DOHH2 (cell line): ENCODE results near the gene ACOX3.

Source experiments
- H3F3A ChIP-seq: fragments of 200-600 bp; sonication (generic), shearing (Covaris generic); 2 replicates; pipeline ENCODE4 v1.6.0; 2016; ENCODE audit warnings: antibody characterized with exemption, mild to moderate bottlenecking; ENCODE audit not compliant: control insufficient read depth, insufficient read depth
- H3K27ac ChIP-seq: fragments of 200-600 bp; sonication (generic); 2 replicates; pipeline ENCODE4 v1.5.1; 2014; ENCODE audit warnings: low read depth, mild to moderate bottlenecking, low read length, moderate library complexity
- H3K27me3 ChIP-seq: fragments of 200-600 bp; sonication (generic); 2 replicates; pipeline ENCODE4 v1.6.1; 2014; ENCODE audit warnings: mild to moderate bottlenecking, low read length, mixed read lengths; ENCODE audit not compliant: control insufficient read depth
- H3K36me3 ChIP-seq: fragments of 200-600 bp; sonication (generic); 2 replicates; pipeline ENCODE4 v1.6.1; 2014; ENCODE audit warnings: mild to moderate bottlenecking, low read length, moderate library complexity, mixed read lengths; ENCODE audit not compliant: control insufficient read depth
- H3K4me1 ChIP-seq: fragments of 200-600 bp; sonication (generic); 2 replicates; pipeline ENCODE4 v1.6.1; 2014; ENCODE audit warnings: mild to moderate bottlenecking, low read length, mixed read lengths; ENCODE audit not compliant: control insufficient read depth
- H3K4me2 ChIP-seq: fragments of 200-600 bp; sonication (generic); 2 replicates; pipeline ENCODE4 v1.6.0; 2014; ENCODE audit warnings: mild to moderate bottlenecking, low read length, moderate library complexity
- H3K4me3 ChIP-seq: fragments of 200-600 bp; sonication (generic); 2 replicates; pipeline ENCODE4 v1.5.1; 2014; ENCODE audit warnings: mild to moderate bottlenecking, low read length, mixed read lengths
- H3K79me2 ChIP-seq: fragments of 200-600 bp; sonication (generic); 2 replicates; pipeline ENCODE4 v1.6.1; 2014; ENCODE audit warnings: mild to moderate bottlenecking, low read length, mixed read lengths; ENCODE audit not compliant: control insufficient read depth
- H3K9me2 ChIP-seq: fragments of 200-600 bp; sonication (generic); replicated peaks from 2 replicates; pipeline ENCODE4 v1.6.1; 2014; ENCODE audit warnings: mild to moderate bottlenecking, low read length, mixed read lengths; ENCODE audit not compliant: control insufficient read depth
- H3K9me3 ChIP-seq: fragments of 200-600 bp; sonication (generic); 2 replicates; pipeline ENCODE4 v1.6.1; 2014; ENCODE audit warnings: antibody characterized with exemption, low read length, mixed read lengths; ENCODE audit not compliant: control insufficient read depth, insufficient read depth
- H4K20me1 ChIP-seq: fragments of 200-600 bp; sonication (generic); 2 replicates; pipeline ENCODE4 v1.6.0; 2014; ENCODE audit warnings: low read depth, mild to moderate bottlenecking, antibody characterized with exemption, low read length, moderate library complexity; ENCODE audit not compliant: control insufficient read depth, insufficient read depth
- CTCF ChIP-seq: fragments of 200-600 bp; sonication (generic); IDR thresholded peaks from one replicate; pipeline ENCODE4 v1.5.1; 2014; ENCODE audit warnings: antibody characterized with exemption, mild to moderate bottlenecking, low read depth, low read length; ENCODE audit not compliant: poor library complexity, severe bottlenecking
- EZH2phosphoT487 ChIP-seq: fragments of 200-600 bp; sonication (generic); IDR thresholded peaks from 2 replicates; pipeline ENCODE4 v1.6.1; 2017; ENCODE audit warnings: borderline replicate concordance, mild to moderate bottlenecking, antibody characterized with exemption, low read length, moderate library complexity, mixed read lengths

Gene ACOX3

GRCh38 chr4:8402181-8402597 is 38.3 kb downstream of the ACOX3 start:
- no peak for TF ChIP-seq EZH2phosphoT487
- no peak for TF ChIP-seq CTCF
- Histone ChIP-seq H3K4me1 (peaks cover 47% of the 10 kb centered on the region), H3K27ac (no peak overlapping the region)

GRCh38 chr4:8401665-8402064 is 38.9 kb downstream of the ACOX3 start:
- Histone ChIP-seq H3K27ac (no peak overlapping the region), H3K4me2 (no peak overlapping the region), H3K9me3 (no peaks in the 10 kb centered on the region), H3K4me1 (peaks cover 53% of the 10 kb centered on the region), H3F3A (peaks cover 6% of the 10 kb centered on the region; the same call in 1 of the 2 replicates), H3K36me3 (peaks cover 4% of the 10 kb centered on the region; the same call in 1 of the 2 replicates), H4K20me1 (no peaks in the 10 kb centered on the region), H3K27me3 (no peaks in the 10 kb centered on the region), H3K9me2 (no peaks in the 10 kb centered on the region), H3K79me2 (no peaks in the 10 kb centered on the region), H3K4me3 (no peak overlapping the region)
- TF ChIP-seq EZH2phosphoT487 = no peak
- no peak for TF ChIP-seq CTCF

More at GRCh38 chr4:8402181-8402597, 38.3 kb downstream of the ACOX3 start:
- Histone ChIP-seq H4K20me1 (no peaks in the 10 kb centered on the region), H3K9me3 (no peaks in the 10 kb centered on the region), H3K79me2 (no peaks in the 10 kb centered on the region), H3F3A (peaks cover 6% of the 10 kb centered on the region; the same call in 1 of the 2 replicates), H3K27me3 (no peaks in the 10 kb centered on the region), H3K9me2 (no peaks in the 10 kb centered on the region), H3K36me3 (peaks cover 4% of the 10 kb centered on the region; the same call in 1 of the 2 replicates), H3K4me3 (no peak overlapping the region), H3K4me2 (no peak overlapping the region)

- no peaks in the 10 kb centered on the region for H3K27me3 ChIP-seq
- TF ChIP-seq CTCF = no peak
- TF ChIP-seq EZH2phosphoT487 = no peak
- H4K20me1 ChIP-seq = no peaks in the 10 kb centered on the region
- peaks cover 6% of the 10 kb centered on the region; the same call in 1 of the 2 replicates for H3F3A ChIP-seq
- no peak overlapping the region for H3K4me2 ChIP-seq
- H3K4me1 ChIP-seq = peaks cover 62% of the 10 kb centered on the region
- no peak overlapping the region for H3K4me3 ChIP-seq
- H3K36me3 ChIP-seq = peaks cover 4% of the 10 kb centered on the region; the same call in 1 of the 2 replicates
- no peak overlapping the region for H3K27ac ChIP-seq
- H3K79me2 ChIP-seq = no peaks in the 10 kb centered on the region
- no peaks in the 10 kb centered on the region for H3K9me2 ChIP-seq
- no peaks in the 10 kb centered on the region for H3K9me3 ChIP-seq
Measured at GRCh38 chr4:8400632-8401325, 39.7 kb downstream of the ACOX3 start.
